Spinal cord (tissue), 10 donors: ENCODE measurements around the gene ZNF223. TPM values are rescaled to one million over a fixed set of nuclear protein-coding genes. Genes with fewer than 3 reads are reported as not detected.

Experiments used
- DNase-seq, 6 donors: peaks; one replicate each; pipeline versions ENCODE4 v3.0.0 to v3.0.0-alpha.2; 2013 to 2015; ENCODE audit warnings: low spot score in 6 of 6, low read depth in 4 of 6
- H3K27ac ChIP-seq: one replicate; pipeline ENCODE4 v1.5.1; 2013; ENCODE audit warnings: low read depth, low read length, control low read depth
- H3K27me3 ChIP-seq: one replicate; pipeline ENCODE4 v1.6.1; 2013; ENCODE audit warnings: low read length; ENCODE audit not compliant: control insufficient read depth, insufficient read depth
- H3K36me3 ChIP-seq: one replicate; pipeline ENCODE4 v1.6.1; 2013; ENCODE audit warnings: low read length; ENCODE audit not compliant: control insufficient read depth, insufficient read depth
- H3K4me1 ChIP-seq: one replicate; pipeline ENCODE4 v1.6.1; 2013; ENCODE audit warnings: low read length; ENCODE audit not compliant: control insufficient read depth, insufficient read depth
- H3K4me3 ChIP-seq: one replicate; pipeline ENCODE4 v1.5.1; 2013; ENCODE audit warnings: low read depth, low read length, control low read depth
- H3K9me3 ChIP-seq: one replicate; pipeline ENCODE4 v1.6.1; 2013; ENCODE audit warnings: low read length; ENCODE audit not compliant: control insufficient read depth, insufficient read depth
- WGBS: methylation state at CpG from one replicate; pipeline ENCODE4 v1.1.5; 2013; ENCODE audit warnings: missing lambda C conversion rate; ENCODE audit not compliant: insufficient coverage; 5-methylcytosine and 5-hydroxymethylcytosine counted together
- polyA plus RNA-seq, 2 donors: library from polyadenylated mRNA; unstranded; fragments of 120-200 nt; gene quantifications; one replicate each; pipeline ENCODE4 v1.2.1, GENCODE V29; 2013; ENCODE audit not compliant: insufficient read length in 2 of 2
- total RNA-seq, 2 donors: library from RNA; depleted of rRNA in 1 of 2; stranded (reverse); fragments of 120-200 nt in 1 of 2; fragments of >200 nt in 1 of 2; gene quantifications; one replicate each; pipeline versions ENCODE4 v1.2.3 to v1.2.4, GENCODE V29; 2013 to 2014
- donor health status: healthy.

Gene ZNF223
- total and polyA plus RNA-seq, 4 donors = 9.6 to 14.4 (median 11.4) TPM

DNA sequence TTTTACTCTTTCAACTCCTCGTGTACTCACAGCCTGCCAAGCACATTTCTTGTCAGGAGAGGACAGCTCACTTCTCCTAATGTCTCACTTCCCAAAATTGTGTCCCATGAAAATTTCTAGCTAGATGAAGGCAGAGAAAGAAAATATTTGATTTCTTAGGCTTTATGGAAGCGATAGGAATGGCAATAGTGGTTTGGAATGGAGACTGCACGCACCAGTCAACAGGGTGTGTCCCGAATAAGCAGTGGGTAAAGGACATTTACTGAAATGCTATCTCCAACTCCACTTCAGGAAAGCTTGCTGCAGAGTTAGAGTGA is 27.0 kb upstream of the ZNF223 start:
- peak in 1 of 6 donors; percentile 47 for DNase-seq
- peak overlapping the region; percentile 73 for H3K4me3 ChIP-seq

DNA sequence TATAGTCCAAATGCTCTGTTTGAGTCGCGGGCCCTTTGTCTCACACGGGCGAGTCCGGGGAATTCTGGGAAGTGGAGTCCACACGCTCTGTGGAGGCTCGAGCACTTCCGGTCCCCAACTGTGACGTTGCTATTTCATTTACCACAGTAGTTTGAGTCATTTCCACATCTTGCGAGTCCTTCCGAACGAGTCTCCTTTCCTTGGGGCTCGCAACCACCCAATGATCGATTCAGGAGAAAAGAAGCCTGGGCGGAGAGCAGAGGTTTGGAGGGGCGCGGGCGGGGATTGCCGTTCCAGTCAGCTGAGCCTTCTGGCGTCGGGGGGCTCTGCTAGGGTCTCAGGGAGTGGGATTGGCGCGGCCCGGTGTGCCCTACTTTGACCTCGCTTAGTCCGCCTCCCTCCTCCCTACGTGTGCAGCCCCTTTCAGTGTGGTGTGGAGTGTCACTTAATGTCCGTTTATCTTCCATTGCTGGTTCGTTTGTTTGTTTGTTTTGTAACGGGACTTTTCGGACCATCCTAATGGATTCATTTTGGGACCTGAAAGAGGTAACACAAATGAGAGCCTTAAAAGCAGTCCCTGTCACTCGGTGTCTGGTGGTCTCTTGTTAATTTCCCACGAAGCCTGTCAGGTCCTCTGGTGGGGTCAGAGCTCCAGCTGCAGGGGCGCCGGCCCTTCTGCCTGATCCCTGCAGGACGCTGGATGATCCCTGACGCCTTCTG is 26.5 kb upstream of the ZNF223 start, which contains the start of gene ZNF222:
Gene ZNF222, plus strand, starts transcription at position 163 of the 720 bp plus-strand sequence. Its CDS starts 58 bp downstream, at position 221.
- H3K9me3 ChIP-seq = no peaks in the 10 kb centered on the region
- no peak within 1 kb of the TSS for H3K27ac ChIP-seq
- peak within 1 kb of the TSS; percentile 73 for H3K4me3 ChIP-seq
- DNase-seq = peak; percentile 74 to 98 (median 84)
- peaks cover 18% of the 10 kb centered on the region for H3K36me3 ChIP-seq
- no peaks in the 10 kb centered on the region for H3K27me3 ChIP-seq
- 2% methylated on average over 26 of the region's 37 CpGs for WGBS
- H3K4me1 ChIP-seq = peaks cover 3% of the 10 kb centered on the region

More for the DNA sequence above, 27.0 kb upstream of the ZNF223 start:
- Histone ChIP-seq H3K4me1 (peaks cover 3% of the 10 kb centered on the region), H3K27ac (no peak overlapping the region), H3K36me3 (peaks cover 16% of the 10 kb centered on the region), H3K9me3 (no peaks in the 10 kb centered on the region), H3K27me3 (no peaks in the 10 kb centered on the region)
- 18% methylated on average over 3 of the region's 4 CpGs for WGBS

DNA sequence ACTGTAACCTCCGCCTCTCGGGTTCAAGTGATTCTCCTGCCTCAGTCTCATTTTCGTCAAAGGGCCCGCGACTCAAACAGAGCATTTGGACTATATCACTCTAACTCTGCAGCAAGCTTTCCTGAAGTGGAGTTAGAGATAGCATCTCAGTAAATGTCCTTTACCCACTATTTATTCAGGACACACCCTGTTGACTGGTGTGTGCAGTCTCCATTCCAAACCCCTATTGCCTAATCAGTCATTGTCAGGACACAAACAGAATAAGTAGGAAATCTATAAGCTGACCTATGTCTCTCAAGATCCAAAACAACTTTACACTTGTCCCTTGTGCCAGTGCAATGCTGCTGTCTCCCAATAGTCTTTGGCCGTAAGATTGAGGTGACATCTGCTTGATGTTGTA is 25.2 kb upstream of the ZNF223 start:
- H3K4me1 ChIP-seq = peaks cover 3% of the 10 kb centered on the region
- peaks cover 23% of the 10 kb centered on the region for H3K36me3 ChIP-seq
- no peaks in the 10 kb centered on the region for H3K9me3 ChIP-seq
- no peak overlapping the region for H3K27ac ChIP-seq
- no peak for DNase-seq
- 100% methylated on average over 2 of the region's 6 CpGs for WGBS
- H3K27me3 ChIP-seq = no peaks in the 10 kb centered on the region
- H3K4me3 ChIP-seq = no peak overlapping the region

DNA sequence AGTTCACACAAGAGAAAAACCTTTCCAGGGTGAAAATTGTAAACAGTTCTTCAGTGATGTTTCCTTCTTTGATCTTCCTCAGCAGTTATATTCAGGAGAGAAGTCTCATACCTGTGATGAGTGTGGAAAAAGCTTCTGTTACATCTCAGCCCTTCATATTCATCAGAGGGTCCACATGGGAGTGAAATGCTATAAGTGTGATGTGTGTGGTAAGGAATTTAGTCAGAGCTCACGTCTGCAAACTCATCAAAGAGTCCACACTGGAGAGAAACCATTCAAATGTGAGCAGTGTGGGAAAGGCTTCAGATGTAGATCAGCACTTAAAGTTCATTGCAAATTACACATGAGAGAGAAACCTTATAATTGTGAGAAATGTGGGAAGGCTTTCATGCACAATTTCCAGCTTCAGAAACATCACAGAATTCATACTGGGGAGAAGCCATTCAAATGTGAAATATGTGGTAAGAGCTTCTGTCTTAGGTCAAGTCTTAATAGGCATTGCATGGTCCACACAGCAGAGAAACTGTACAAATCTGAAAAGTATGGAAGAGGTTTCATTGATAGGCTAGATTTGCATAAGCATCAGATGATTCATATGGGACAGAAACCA is 19.7 kb upstream of the ZNF223 start:
- no peaks in the 10 kb centered on the region for H3K4me1 ChIP-seq
- no peak overlapping the region for H3K4me3 ChIP-seq
- peaks cover 19% of the 10 kb centered on the region for H3K9me3 ChIP-seq
- WGBS = no CpG with 5 or more reads among the region's 1 CpG
- H3K27me3 ChIP-seq = no peaks in the 10 kb centered on the region
- H3K27ac ChIP-seq = no peak overlapping the region
- no peak for DNase-seq
- H3K36me3 ChIP-seq = peaks cover 36% of the 10 kb centered on the region

DNA sequence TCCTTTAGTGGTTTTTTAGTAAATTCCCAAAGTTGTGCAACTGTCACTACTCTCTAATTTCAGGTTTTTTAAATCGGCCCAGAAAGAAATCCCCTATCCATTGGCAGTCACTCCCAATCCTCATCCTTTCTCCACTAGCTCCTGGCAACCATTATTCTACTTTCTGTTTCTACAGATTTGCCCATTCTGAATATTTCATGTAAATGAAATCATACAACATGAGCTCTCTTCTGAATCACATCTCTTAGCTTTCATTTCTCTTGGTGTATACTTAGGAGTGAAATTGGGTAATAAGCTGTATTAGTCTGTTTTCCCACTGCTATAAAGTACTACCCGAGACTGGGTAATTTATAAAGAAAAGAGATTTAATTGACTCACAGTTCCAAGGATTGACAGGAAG is 9.7 kb upstream of the ZNF223 start:
- Histone ChIP-seq H3K27me3 (no peaks in the 10 kb centered on the region), H3K36me3 (no peaks in the 10 kb centered on the region), H3K4me3 (no peak overlapping the region), H3K9me3 (no peaks in the 10 kb centered on the region), H3K27ac (no peak overlapping the region), H3K4me1 (no peaks in the 10 kb centered on the region)
- DNase-seq = no peak
- 70% methylated on average over 1 of the region's 2 CpGs for WGBS

DNA sequence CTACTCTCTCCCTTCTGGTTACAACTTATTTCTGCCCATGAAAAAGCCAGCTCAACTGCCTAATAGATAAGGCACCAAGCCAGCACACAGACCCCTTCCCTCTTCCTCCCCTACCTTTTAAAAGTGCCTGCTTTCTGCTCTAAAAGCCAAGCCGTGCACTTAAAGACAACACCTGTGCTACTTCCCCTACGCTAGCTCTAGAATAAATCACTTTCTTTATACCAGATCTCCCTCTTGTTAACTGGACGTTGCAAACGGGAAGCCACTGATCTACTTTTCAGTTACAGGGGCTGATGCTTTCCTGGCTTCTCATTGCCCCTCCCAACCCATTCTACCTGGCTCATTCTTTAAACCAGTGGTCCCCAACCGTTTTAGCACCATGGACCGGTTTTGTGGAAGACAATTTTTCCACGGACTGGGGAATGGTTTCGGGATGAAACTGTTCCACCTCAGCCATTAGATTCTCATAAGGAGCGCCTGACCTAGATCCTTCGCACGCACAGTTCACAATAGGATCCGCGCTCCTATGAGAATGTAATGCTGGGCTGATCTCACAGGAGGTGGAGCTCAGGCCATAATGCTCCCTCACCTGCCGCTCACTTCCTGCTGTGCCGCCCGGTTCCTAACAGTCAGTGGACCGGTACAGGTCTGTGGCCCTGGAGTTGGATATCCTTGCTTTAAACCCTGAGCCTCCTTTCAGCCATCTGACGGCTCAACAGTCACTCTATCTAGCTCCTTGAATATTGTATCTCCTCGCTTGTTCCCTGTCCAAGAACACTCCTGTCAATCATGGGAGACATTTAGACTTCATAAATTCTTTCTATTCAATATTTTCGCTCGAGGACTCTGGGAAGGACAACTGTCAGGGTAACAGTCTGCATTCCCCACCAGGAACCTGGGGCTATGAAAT is 841 bp upstream of the ZNF223 start:
- DNase-seq = peak in 1 of 6 donors; percentile 65

DNA sequence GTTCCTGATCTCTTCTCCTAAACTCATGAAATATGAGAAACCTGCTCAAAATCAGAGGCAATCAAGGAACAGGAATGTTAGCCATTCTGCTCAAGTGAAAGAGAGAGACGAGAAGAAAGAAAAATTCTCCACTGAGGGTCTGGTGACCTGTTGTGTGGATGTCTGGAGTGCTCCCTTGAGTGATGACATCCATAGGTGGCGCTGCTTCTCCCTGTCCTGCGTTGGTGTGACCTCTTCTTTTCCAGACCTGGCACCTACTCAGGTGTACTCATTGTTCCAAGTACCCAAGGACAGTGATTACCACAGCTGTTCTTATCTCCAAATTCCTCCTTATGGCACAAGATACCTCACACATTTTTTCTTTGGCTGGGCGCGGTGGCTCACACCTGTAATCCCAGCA is 4.0 kb downstream of the ZNF223 start:
- H3K4me1 ChIP-seq = peaks cover 5% of the 10 kb centered on the region
- no peaks in the 10 kb centered on the region for H3K9me3 ChIP-seq
- H3K36me3 ChIP-seq = peaks cover 30% of the 10 kb centered on the region
- H3K4me3 ChIP-seq = no peak overlapping the region
- no peak overlapping the region for H3K27ac ChIP-seq
- peaks cover 4% of the 10 kb centered on the region for H3K27me3 ChIP-seq
- no peak for DNase-seq
- 94% methylated on average over 4 of the region's 5 CpGs for WGBS

More for the DNA sequence above, 841 bp upstream of the ZNF223 start:
- Histone ChIP-seq H3K4me3 (peak overlapping the region; percentile 59), H3K36me3 (peaks cover 3% of the 10 kb centered on the region), H3K9me3 (no peaks in the 10 kb centered on the region), H3K27me3 (peaks cover 15% of the 10 kb centered on the region), H3K4me1 (peaks cover 5% of the 10 kb centered on the region), H3K27ac (peak overlapping the region; percentile 48)
- WGBS = 18% methylated on average over 19 of the region's 21 CpGs

DNA sequence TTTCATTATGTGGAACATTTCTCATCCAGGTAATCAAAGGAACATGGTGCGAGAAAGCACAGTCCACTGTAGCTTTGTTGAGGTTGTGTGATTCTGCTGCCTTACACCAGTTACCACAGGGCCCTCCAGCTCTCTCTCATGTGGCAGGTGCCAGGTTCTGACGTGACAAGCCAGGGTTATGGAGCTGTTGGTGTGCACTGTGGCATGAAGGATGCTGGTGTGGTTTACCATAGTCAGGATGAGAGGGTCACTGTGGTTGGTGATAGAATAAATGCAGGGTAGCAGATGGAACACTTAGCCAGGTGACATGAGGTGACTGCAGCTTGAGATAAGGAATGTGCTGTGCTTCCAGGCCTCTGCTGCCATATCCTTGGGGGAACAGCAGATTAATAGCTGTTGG is 7.4 kb downstream of the ZNF223 start:
- Histone ChIP-seq H3K27me3 (no peaks in the 10 kb centered on the region), H3K36me3 (peaks cover 38% of the 10 kb centered on the region), H3K4me3 (no peak overlapping the region), H3K27ac (no peak overlapping the region), H3K4me1 (no peaks in the 10 kb centered on the region), H3K9me3 (no peaks in the 10 kb centered on the region)
- WGBS = 100% methylated on average over 1 of the region's 2 CpGs
- no peak for DNase-seq

DNA sequence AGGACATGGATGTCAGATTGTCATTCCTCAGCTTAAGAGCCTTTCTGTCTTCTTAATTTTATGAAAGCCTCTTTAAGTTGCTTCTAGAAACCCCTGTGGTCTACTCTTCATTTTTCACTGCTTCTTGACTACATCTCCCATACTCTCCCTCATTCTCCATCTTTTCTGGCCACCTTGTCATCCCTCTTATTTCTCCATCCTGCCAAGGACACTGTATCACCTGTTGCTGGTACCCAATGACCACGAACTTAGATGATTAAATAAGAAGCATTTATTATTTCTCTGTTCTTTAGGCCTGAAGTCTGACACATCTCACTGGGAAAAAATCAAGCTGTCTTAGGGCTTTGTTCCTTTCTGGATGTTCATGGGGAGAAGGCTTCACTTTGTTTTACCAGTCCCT is 9.2 kb downstream of the ZNF223 start:
- H3K4me1 ChIP-seq = no peaks in the 10 kb centered on the region
- WGBS = no CpG with 5 or more reads among the region's 1 CpG
- peaks cover 40% of the 10 kb centered on the region for H3K36me3 ChIP-seq
- no peak overlapping the region for H3K4me3 ChIP-seq
- DNase-seq = no peak
- H3K27ac ChIP-seq = no peak overlapping the region
- H3K27me3 ChIP-seq = no peaks in the 10 kb centered on the region
- no peaks in the 10 kb centered on the region for H3K9me3 ChIP-seq
